DMS 273 (cell line): ENCODE results near the gene EIF4E2.

Source experiments
- DNase-seq: peaks from one replicate; lab custom pipeline; 2025; ENCODE audit not compliant: unreplicated experiment; lab: John Stamatoyannopoulos, UW

Gene EIF4E2

GRCh38 chr2:232592772-232593395 lies 42.4 kb downstream of the EIF4E2 start:
- no peak for DNase-seq

- no peak for DNase-seq
Observed at GRCh38 chr2:232593982-232594381, 43.5 kb downstream of the EIF4E2 start.

GRCh38 chr2:232597362-232598079 lies 47.0 kb downstream of the EIF4E2 start:
- DNase-seq: no peak

GRCh38 chr2:232598293-232598692 lies 47.8 kb downstream of the EIF4E2 start:
- no peak for DNase-seq

GRCh38 chr2:232600053-232600773 lies 49.7 kb downstream of the EIF4E2 start:
- DNase-seq: no peak

GRCh38 chr2:232603283-232603682 lies 52.8 kb downstream of the EIF4E2 start:
- no peak for DNase-seq

- DNase-seq: no peak
Observed at GRCh38 chr2:232604535-232604934, 54.0 kb downstream of the EIF4E2 start.

- no peak for DNase-seq
Observed at GRCh38 chr2:232607011-232607410, 56.5 kb downstream of the EIF4E2 start.

- no peak for DNase-seq
Observed at GRCh38 chr2:232609607-232610006, 59.1 kb downstream of the EIF4E2 start.

GRCh38 chr2:232610081-232610480 lies 59.6 kb downstream of the EIF4E2 start:
- DNase-seq: no peak

GRCh38 chr2:232611061-232611460 lies 60.6 kb downstream of the EIF4E2 start:
- no peak for DNase-seq

GRCh38 chr2:232611559-232612218 lies 61.2 kb downstream of the EIF4E2 start:
- peak; percentile 88 for DNase-seq

- DNase-seq: no peak
Observed at GRCh38 chr2:232613538-232614134, 63.1 kb downstream of the EIF4E2 start.

- no peak for DNase-seq
Observed at GRCh38 chr2:232615339-232615738, 64.8 kb downstream of the EIF4E2 start.
